ENCODE results near the gene RRP8. TPM values are rescaled to one million over a fixed set of nuclear protein-coding genes. Genes with fewer than 3 reads are reported as not detected.

RRP8 gene
- total and polyA plus RNA-seq, 9 of the 15 experiments (the other 6 are each of a cell fraction or from before 2014, with no cell fraction given): 5.7 to 47.3 (median 32.6) TPM

DNA sequence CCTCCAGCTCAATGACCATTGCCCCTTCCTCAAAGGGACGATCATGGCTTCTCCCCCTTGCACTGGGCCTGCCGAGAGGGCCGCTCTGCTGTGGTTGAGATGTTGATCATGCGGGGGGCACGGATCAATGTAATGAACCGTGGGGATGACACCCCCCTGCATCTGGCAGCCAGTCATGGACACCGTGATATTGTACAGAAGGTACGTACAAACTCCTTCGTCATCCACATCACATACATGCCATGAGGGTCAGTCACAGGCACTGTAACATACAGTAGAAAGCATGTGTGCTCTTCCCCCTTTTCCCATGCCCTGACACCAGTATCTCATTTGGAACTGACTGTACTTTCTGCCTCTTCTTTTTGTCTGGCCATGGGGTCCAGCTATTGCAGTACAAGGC is 4.6 kb upstream of the RRP8 start (continued):
- TF ChIP-seq RBBP5 (IDR thresholded peaks at IDR 0.05; ENCODE audit: borderline replicate concordance, insufficient read depth, low read length, poor library complexity, severe bottlenecking): no peak
- no peak for TF ChIP-seq ZNF124 (CRISPR knock-in tag; IDR thresholded peaks at IDR 0.05)
- TF ChIP-seq, protein P1, sequence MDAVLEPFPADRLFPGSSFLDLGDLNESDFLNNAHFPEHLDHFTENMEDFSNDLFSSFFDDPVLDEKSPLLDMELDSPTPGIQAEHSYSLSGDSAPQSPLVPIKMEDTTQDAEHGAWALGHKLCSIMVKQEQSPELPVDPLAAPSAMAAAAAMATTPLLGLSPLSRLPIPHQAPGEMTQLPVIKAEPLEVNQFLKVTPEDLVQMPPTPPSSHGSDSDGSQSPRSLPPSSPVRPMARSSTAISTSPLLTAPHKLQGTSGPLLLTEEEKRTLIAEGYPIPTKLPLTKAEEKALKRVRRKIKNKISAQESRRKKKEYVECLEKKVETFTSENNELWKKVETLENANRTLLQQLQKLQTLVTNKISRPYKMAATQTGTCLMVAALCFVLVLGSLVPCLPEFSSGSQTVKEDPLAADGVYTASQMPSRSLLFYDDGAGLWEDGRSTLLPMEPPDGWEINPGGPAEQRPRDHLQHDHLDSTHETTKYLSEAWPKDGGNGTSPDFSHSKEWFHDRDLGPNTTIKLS (IDR thresholded peaks at IDR 0.05; ENCODE audit: borderline replicate concordance, low read depth): no peak
- no peak for TF ChIP-seq NUFIP1 (IDR thresholded peaks at IDR 0.05; ENCODE audit: partially characterized antibody)
- TF ChIP-seq ZNF280A (IDR thresholded peaks at IDR 0.05; ENCODE audit: low read depth, partially characterized antibody): no peak
- TF ChIP-seq ZNF174 (CRISPR knock-in tag; IDR thresholded peaks at IDR 0.05): no peak
- TF ChIP-seq NFATC3 (IDR thresholded peaks at IDR 0.05): no peak
- TF ChIP-seq, protein P2, sequence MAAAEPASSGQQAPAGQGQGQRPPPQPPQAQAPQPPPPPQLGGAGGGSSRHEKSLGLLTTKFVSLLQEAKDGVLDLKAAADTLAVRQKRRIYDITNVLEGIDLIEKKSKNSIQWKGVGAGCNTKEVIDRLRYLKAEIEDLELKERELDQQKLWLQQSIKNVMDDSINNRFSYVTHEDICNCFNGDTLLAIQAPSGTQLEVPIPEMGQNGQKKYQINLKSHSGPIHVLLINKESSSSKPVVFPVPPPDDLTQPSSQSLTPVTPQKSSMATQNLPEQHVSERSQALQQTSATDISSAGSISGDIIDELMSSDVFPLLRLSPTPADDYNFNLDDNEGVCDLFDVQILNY (CRISPR knock-in tag; IDR thresholded peaks at IDR 0.05): no peak

Measured in K562 (cell line).